GM19467 (cell line): Measurements from ENCODE around the gene HRH3.

Experiments used
- ATAC-seq: cut with Tn5 transposase; IDR thresholded peaks from one replicate; pipeline ENCODE4 v1.9.1; 2021; ENCODE audit warnings: mild to moderate bottlenecking, moderate library complexity; ENCODE audit not compliant: unreplicated experiment

The HRH3 gene

DNA sequence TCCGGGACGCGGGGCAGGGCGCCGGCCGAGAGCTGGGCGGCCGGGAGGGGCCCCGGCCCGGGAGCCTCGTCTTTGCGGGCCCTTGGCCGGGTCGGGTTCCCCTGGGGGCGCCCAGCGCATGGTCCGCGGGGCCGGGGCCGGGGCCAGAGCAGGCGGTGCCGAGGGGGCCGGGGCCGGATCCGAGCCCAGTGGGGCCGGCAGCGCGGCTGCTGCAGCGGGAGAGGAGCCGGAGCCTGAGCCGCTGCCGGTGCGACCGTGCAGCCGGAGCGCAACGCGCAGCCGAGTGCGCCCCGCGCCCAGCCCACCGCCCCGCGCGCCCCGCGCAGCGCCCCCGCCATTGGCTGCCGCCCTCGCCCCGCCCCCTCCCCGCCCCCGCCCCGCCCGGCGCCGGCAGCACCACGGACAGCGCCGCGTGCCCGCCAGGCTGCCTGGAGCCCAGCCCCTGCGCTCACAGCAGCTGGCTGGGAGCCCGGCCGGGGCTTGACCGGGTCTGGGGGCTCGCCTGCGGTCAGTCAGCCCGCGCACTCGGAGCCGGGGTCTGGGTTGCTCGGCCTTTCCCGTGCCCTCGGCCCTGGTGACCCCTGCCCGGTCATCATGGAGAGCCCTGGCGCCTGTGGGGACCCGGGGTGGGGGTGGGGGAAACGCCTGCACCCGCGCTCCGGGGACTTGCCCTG, at the start of gene HRH3:
Gene HRH3, minus strand, starts transcription at position 287 of the 674 bp plus-strand sequence. CDS start 308 bp downstream, outside the sequence.
- no peak for ATAC-seq

GRCh38 chr20:62269871-62270270, 49.8 kb upstream of the HRH3 start:
- ATAC-seq, result no peak

DNA sequence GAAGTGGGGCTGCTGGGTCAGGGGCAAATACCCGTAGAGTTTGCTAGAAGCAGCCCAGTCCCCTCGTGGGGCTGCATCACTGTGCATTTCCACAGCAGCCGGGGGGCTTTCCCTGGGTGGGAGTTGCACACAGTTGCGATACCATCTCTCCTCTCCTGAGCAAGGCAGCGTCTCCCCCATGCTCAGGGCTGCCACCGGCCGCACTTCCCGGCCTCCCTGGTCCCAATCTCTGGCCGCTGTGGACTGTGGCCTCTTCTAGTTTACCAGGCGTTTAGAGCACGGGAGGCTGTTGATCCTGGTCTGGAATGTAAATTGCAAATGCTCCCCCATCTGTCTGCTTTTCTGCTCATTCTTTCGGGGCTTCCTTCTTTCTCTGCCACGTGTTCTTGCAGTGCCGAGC, 49.3 kb upstream of the HRH3 start:
- ATAC-seq, result no peak

DNA sequence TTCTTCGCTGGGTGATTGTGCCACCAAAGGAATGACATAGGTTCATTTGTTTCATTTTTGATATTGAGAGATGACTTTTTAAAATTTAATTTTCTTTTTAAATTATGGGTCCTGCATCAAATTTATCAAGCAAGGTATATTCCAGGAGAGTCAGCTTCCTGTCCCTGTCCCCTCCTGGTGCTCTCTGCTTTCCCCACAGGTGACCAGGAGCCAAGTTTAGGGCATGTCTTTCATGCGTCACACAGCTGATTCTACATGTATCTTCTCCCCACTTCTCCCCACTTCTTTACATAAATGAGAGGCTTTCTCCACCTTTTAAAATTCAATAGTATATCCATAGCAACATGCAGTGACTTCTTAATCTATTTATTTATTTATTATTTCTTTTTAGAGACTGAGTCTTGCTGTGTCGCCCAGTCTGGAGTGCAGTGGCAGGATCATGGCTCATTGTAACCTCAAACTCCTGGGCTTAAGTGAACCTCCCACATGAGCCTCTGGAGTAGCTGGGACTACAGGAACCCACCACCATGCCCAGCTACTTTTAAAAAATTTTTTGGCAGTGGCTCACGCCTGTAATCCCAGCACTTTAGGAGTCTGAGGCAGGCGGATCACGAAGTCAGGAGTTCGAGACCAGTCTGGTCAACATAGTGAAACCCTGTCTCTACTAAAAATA, 48.3 kb upstream of the HRH3 start:
- ATAC-seq, result no peak

DNA sequence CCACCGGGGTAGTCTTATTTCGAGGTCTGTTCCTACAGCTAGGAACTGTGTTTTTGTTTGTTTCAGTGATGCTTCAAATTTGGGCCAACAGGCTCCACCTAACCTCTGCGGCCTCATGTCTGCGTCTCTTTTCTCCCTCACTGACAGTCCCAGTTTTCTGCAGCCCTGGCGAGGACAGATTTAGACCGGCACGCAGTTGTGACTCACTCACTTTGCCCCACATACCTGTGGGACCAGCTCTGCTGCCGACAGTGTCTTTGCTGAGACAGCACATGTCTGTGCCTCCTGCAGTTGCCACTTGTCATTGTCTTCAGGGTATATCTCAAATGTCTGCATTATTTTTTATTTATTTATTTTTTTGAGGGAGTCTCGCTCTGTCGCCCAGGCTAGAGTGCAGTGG, 47.5 kb upstream of the HRH3 start:
- no peak for ATAC-seq

- ATAC-seq, result no peak
Measured at GRCh38 chr20:62266851-62267250, 46.8 kb upstream of the HRH3 start.

DNA sequence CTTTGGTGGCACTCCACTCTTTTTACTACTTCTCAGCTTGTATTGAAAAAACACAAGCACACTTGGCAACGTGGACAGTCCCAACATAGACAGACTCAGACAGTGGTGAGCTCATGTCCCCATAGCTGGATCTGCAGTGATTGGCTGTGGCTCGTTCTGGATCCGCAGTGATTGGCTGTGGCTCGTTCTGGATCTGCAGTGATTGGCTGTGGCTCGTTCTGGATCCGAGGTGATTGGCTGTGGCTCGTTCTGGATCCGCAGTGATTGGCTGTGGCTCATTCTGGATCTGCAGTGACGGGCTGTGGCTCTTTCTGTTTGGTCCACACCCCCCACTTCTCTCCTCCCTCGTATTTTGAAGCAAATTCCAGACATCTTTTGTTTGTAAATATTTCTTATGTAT, 46.3 kb upstream of the HRH3 start:
- ATAC-seq, result no peak

GRCh38 chr20:62265365-62265764, 45.3 kb upstream of the HRH3 start:
- no peak for ATAC-seq

GRCh38 chr20:62263396-62263795, 43.3 kb upstream of the HRH3 start:
- ATAC-seq, result no peak

DNA sequence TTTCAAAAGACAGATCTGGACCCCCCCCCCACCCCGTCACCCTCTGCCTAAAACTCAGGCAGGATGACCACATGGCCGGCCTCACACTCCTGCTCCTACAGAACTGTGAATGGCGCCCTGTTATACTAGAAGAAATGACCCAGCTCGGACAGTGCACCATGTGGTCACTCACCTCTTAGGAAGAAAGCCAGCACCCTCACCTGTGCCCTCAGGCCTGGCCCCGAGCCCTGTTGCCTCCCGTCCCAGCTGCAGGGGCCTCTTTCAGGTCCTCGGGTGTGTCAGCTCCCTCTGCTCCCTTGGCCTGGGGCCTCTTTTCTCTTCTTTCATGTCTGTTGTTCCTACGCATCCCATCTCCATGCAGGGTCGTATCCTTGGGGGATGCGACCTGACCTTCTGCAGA, 42.0 kb upstream of the HRH3 start:
- no peak for ATAC-seq

GRCh38 chr20:62259294-62259565, 39.2 kb upstream of the HRH3 start:
- ATAC-seq, result no peak

DNA sequence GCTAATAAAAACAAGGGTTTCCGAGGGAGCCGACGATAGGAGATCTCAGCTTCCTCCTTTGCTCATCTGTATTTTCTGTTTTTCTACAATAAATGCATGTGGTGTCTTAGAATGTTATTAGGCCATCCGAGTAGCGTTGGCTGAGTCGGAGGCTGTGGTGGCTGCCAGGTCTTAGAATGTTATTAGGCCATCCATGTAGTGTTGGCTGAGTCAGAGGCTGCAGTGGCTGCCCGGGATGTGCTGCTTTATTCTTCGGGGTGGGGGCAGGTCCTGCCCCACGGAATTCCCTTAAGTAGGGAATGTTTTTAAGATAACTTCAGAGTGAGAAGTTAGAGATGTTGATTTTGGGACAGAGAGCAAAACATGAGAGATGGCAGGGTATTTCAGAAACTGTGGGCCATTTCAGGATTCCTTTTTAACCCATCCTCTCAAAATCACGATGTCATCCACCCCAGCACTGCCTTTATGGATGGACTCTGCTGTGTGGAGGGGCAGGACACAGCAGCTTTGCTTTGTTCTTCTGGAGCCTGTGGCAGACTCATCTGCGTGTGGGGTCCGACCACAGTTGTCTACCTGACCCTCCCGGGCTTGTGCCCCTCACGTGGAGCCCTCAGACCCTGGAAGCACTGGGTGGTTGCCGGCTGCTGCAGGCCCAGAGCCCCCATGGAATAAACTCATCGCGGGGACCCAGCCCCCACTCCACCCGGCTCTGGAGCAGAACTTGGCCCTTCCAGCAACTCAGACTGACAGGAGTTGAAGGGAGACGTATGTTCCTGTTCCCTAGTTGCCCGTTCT, 38.6 kb upstream of the HRH3 start:
- no peak for ATAC-seq

DNA sequence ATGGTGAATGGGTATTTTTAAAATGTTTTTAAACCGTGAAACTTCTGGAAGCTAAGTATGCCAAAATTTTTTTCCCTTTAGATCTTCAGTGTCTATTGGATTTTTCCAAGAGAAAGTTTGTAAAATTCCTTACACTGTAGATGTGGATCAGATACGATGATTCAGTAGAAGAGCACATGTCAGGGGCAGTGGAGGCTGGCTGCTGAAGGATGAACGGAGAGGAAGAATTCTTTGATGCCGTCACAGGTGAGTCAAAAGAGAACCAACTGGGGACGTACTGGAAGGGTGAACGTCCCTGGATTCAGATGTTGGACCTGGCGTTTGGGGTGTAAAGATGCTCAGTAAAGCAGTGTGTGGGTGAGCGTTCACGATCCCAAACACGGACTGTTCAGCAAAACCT, 35.9 kb upstream of the HRH3 start:
- no peak for ATAC-seq

GRCh38 chr20:62254021-62254724, 34.1 kb upstream of the HRH3 start:
- ATAC-seq, result no peak

DNA sequence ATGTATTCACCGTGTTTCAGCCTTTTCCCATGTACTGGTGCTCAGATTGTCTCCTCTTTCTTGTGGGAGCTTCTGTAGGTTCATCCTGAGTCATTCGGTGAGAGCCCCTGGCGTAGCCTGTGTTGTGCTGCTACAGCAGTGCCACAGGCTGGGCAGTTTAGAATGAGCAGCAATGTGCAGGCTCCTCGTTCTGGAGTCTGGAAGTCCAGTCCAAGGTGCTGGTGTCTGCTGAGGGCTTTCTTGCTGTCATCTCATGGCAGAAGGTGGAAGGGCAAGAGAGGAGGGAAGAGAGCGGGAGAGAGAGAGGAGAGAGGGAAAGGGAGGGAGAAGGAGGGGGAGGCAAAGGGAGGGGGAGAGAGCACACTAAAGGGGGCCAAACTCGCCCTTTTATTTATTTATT, 33.3 kb upstream of the HRH3 start:
- no peak for ATAC-seq

DNA sequence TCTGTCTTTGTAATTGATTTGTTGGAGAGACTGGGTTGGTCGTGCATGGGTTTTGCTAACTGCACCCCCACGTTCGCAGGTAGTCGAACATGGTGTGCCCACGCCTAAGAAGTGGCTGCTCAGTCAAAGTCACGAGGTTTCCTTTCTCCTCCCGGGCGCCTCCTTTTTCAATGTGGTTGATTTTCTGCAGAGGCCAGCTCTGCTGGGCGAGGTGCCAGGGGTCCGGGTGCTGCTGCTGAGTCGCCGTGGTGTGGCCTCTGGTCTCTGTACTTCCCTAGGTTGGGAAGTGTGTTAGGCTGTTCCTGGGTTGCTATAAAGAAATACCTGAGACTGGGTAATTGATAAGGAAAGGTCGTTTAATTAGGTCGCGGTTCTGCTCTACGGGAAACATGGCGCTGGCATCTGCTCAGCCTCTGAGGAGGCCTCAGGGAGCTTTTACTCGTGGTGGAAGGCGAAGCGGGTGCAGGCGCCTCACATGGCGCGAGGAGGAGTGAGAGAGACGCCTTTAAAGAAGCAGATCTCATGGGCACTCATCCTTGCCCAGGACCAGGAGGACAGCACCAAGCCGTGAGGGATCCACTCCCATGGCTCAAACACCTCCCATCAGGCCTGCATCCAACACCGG, 32.4 kb upstream of the HRH3 start:
- ATAC-seq, result no peak

DNA sequence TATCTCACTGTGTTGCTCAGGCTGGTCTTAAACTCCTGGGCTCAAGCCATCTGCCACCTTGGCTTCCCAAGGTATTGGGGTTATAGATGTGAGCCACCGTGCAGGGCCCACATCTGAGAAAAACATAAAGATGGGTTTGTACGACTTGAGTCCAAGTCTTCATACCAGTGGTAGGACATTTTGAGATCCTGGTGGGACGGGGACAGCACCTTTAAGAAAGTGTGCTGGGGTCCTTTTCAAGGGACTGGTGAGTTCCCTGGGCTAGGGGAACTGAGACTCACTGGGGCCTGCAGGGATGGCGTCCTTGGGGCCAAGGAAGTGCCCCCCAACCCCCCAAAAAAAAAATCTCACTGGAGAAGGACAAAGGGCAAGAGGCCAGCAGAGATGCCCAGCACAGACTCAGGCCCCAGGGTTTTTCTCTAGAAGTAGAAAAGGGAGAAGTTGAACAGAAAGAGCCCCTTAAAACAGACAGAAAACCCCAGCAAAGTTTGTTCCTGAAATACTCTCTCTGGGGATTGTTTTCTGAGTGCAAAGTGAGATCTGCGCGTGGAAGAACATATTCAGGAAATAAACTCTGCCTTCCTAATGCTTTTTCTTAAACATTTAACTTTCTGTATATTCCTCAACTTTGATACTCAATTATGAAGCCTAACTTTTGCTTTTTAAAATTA, 28.9 kb upstream of the HRH3 start:
- no peak for ATAC-seq

DNA sequence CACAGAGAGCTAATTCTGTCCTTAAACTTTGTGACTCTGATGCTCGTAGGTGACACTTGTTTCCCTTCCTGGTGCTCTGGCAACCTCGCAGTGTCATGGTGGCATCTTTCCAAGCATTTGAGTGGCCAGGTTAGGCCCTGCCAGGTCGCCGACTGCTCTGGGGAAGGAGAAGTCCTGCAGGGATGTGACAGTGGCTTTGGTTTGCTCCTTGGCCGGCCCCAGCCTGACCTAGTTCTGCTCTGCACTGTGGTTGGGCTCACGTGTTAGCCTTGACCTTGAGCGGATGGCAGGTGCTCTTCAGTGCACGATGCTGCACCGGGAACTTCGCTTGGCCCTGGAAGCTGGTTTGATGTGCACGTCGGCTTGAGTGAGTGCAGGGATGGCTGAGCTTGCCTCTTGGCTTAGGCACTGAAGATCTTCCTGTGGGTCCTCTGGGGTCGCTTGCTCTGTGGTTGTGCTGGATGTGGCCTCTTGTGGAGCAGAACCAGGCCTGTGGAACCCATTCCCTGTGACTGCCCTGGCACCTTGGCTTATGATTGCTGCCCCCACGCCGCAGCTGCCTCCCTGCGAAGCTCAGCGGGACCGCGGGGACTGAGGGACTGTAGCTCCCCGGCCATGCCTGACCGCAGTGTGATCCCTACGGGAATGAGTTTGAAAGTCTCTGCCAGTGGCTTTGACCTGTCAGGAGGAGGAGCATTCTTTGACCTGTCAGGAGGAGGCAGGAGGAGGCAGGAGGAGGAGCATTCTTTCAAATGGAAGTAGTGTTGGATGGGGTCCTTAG, 27.0 kb upstream of the HRH3 start:
- no peak for ATAC-seq

DNA sequence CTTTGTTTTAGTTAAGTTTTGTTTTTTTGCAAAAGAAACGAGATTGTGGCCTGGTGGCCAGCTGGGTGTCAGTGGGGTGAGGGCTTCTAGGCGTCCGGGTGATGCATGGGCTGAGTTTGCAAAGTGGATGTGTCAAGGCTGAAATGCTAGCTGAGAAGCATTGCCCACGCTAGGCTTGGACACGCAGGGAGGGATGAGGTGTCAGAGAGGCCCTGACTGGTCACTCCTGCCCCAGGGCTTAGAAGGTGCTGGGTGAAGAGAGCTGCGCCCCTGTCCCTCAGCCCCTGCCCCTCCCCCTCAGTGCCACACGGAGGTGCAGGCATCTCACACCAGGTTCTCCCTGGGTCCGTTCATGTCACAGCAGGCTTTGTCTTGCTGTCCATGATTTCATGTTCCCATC, 26.4 kb upstream of the HRH3 start:
- no peak for ATAC-seq

GRCh38 chr20:62245911-62246280, 25.8 kb upstream of the HRH3 start:
- no peak for ATAC-seq
